K562 (cell line): ENCODE measurements around the gene CCAR1. TPM values are rescaled to one million over a fixed set of nuclear protein-coding genes. Genes with fewer than 3 reads are reported as not detected.

Experiments
- ATAC-seq: fragments of 200-7000 bp; cut with Tn5 transposase; 3 replicates; pipeline ENCODE4 v1.9.1; 2020; ENCODE audit warnings: moderate library complexity
- BruUV-seq: library from RNA; stranded (reverse); fragments of 400-500 nt; replicated peaks from 2 replicates; lab custom pipeline; 2021; lab: Mats Ljungman, UMichigan
- CTCF ChIA-PET: fragments of 300-600 bp; formaldehyde crosslinking; extraction: SDS; loops from one replicate; lab custom pipeline; 2021; ENCODE audit warnings: low intra/inter-chr PET ratio; lab: Yijun Ruan, JAX
- POLR2A ChIA-PET: fragments of 300-600, 350-650 bp; sonication (Branson Sonifier 250); formaldehyde crosslinking; extraction: SDS; loops from one replicate; lab custom pipeline; 2021; ENCODE audit warnings: antibody characterized with exemption, inconsistent platforms; lab: Yijun Ruan, JAX
- DNase-seq, 4 experiments: peaks; one replicate each; pipeline versions ENCODE4 v3.0.0 to v3.0.0-alpha.2; 2011 to 2018; ENCODE audit warnings: low spot score in 3 of 4, mixed read lengths in 3 of 4; ENCODE audit errors: extremely low read depth in 1 of 4
- FAIRE-seq: peaks from 2 replicates; lab custom pipeline; 2011; peaks lifted over from hg19 to GRCh38; lab: Jason Lieb, UNC
- H2AFZ ChIP-seq: 2 replicates; pipeline ENCODE4 v1.6.0; 2011; ENCODE audit warnings: low read depth, low read length, control low read depth, inconsistent platforms
- H3K27ac ChIP-seq: fragments of 200-600 bp; 3 replicates; pipeline ENCODE4 v1.8.0; 2011; ENCODE audit warnings: low read depth, mild to moderate bottlenecking, control low read depth, inconsistent platforms, low read length, moderate library complexity, mixed read lengths; ENCODE audit errors: extremely low read depth
- H3K27me3 ChIP-seq, 2 experiments: fragments of 300-600 bp in 1 of 2; 2 replicates in 1 of 2; 3 replicates in 1 of 2; pipeline versions ENCODE4 v1.6.0 to v1.8.0; 2011; ENCODE audit warnings: inconsistent platforms in 2 of 2, low read length in 2 of 2, mild to moderate bottlenecking in 1 of 2, mixed read lengths in 1 of 2, moderate library complexity in 1 of 2; ENCODE audit not compliant: control insufficient read depth in 2 of 2, insufficient read depth in 2 of 2
- H3K36me3 ChIP-seq: fragments of 300-600 bp; 3 replicates; pipeline ENCODE4 v1.8.0; 2011; ENCODE audit warnings: mild to moderate bottlenecking, low read length, inconsistent platforms; ENCODE audit not compliant: control insufficient read depth, insufficient read depth
- H3K4me1 ChIP-seq, 2 experiments: fragments of 200-600 bp in 1 of 2; replicated peaks in 1 of 2; 2 replicates in 1 of 2; 3 replicates in 1 of 2; pipeline versions ENCODE4 v1.5.1 to v1.8.0; 2011; ENCODE audit warnings: inconsistent platforms in 2 of 2, low read length in 2 of 2, mild to moderate bottlenecking in 1 of 2, mixed read lengths in 1 of 2, moderate library complexity in 1 of 2; ENCODE audit not compliant: control insufficient read depth in 2 of 2, insufficient read depth in 2 of 2
- H3K4me2 ChIP-seq: 2 replicates; pipeline ENCODE4 v1.6.1; 2011; ENCODE audit warnings: low read length, control low read depth, inconsistent platforms, mixed read lengths; ENCODE audit not compliant: insufficient read depth
- H3K4me3 ChIP-seq: fragments of 200-600 bp; sonication (generic), shearing (Covaris generic); 2 replicates; pipeline ENCODE4 v1.5.1; 2016; ENCODE audit warnings: control low read depth, inconsistent platforms
- H3K79me2 ChIP-seq: fragments of 200-600 bp; 3 replicates; pipeline ENCODE4 v1.8.0; 2011; ENCODE audit warnings: low read length, inconsistent platforms; ENCODE audit not compliant: control insufficient read depth, insufficient read depth
- H3K9ac ChIP-seq, 2 experiments: 2 replicates each; pipeline versions ENCODE4 v1.6.0 to v1.6.1; 2011; ENCODE audit warnings: low read depth in 2 of 2, low read length in 2 of 2, control low read depth in 1 of 2, inconsistent platforms in 1 of 2, mild to moderate bottlenecking in 1 of 2, mixed read lengths in 1 of 2; ENCODE audit not compliant: insufficient read depth in 1 of 2
- H3K9me1 ChIP-seq: one replicate; pipeline ENCODE4 v1.6.0; 2011; ENCODE audit warnings: inconsistent platforms, mild to moderate bottlenecking, low read length, moderate library complexity; ENCODE audit not compliant: control insufficient read depth, insufficient read depth
- H3K9me3 ChIP-seq: replicated peaks from 2 replicates; pipeline ENCODE4 v1.5.1; 2011; ENCODE audit warnings: low read depth, low read length, inconsistent platforms; ENCODE audit not compliant: control insufficient read depth, insufficient read depth
- H4K20me1 ChIP-seq: replicated peaks from 2 replicates; pipeline ENCODE4 v1.6.1; 2011; ENCODE audit warnings: low read length, inconsistent platforms, mixed read lengths; ENCODE audit not compliant: control insufficient read depth, insufficient read depth
- BHLHE40 ChIP-seq: IDR thresholded peaks from 2 replicates; pipeline ENCODE4 v1.6.1; 2011; ENCODE audit warnings: low read length, improper control_type of control experiment
- CBX1 ChIP-seq: sonication (generic); IDR thresholded peaks from 2 replicates; pipeline ENCODE4 v1.6.1; 2016; ENCODE audit warnings: antibody characterized with exemption, low read depth, mild to moderate bottlenecking
- CXXC5 ChIP-seq: fragments of 250-450 bp; sonication (Bioruptor Pico); IDR thresholded peaks from 2 replicates; pipeline ENCODE4 v1.8.0; 2022; ENCODE audit warnings: inconsistent platforms, mild to moderate bottlenecking, moderate library complexity
- EWSR1 ChIP-seq: fragments of 450-650 bp; IDR thresholded peaks from 2 replicates; pipeline ENCODE4 v1.6.1; 2018; ENCODE audit warnings: borderline replicate concordance, mild to moderate bottlenecking, low read depth, moderate library complexity; ENCODE audit not compliant: partially characterized antibody
- MECOM ChIP-seq: fragments of 250-450 bp; sonication (Bioruptor Pico); IDR thresholded peaks from 2 replicates; pipeline ENCODE4 v1.8.0; 2022; ENCODE audit warnings: inconsistent platforms
- MEIS2 ChIP-seq: fragments of 450-650 bp; IDR thresholded peaks from 2 replicates; pipeline ENCODE4 v1.6.1; 2014; ENCODE audit warnings: mild to moderate bottlenecking; ENCODE audit not compliant: partially characterized antibody
- MYBL2 ChIP-seq, 2 experiments: fragments of 450-650 bp in 1 of 2; sonication (generic) in 1 of 2; formaldehyde crosslinking in 1 of 2; IDR thresholded peaks; 2 replicates each; pipeline versions ENCODE4 v1.6.1 to v1.8.1; 2017 to 2022; ENCODE audit warnings: borderline replicate concordance in 1 of 2, inconsistent platforms in 1 of 2, low read depth in 1 of 2, mild to moderate bottlenecking in 1 of 2, missing genetic modification reagents in 1 of 2, moderate library complexity in 1 of 2
- NELFE ChIP-seq: IDR thresholded peaks from 2 replicates; pipeline ENCODE4 v1.6.1; 2011; ENCODE audit warnings: mild to moderate bottlenecking; ENCODE audit not compliant: insufficient read depth, insufficient read length
- NFE2 ChIP-seq: IDR thresholded peaks from 2 replicates; pipeline ENCODE4 v1.6.1; 2014; ENCODE audit warnings: antibody characterized with exemption, low read depth
- POLR2A ChIP-seq: fragments of 450-650 bp; conservative IDR thresholded peaks from 2 replicates; pipeline ENCODE4 v1.6.1; 2016
- RFX7 ChIP-seq: fragments of 250-450 bp; sonication (Bioruptor Pico); IDR thresholded peaks from 2 replicates; pipeline ENCODE4 v1.5.1; 2021; ENCODE audit warnings: mild to moderate bottlenecking
- SNAPC5 ChIP-seq: fragments of 250-450 bp; sonication (Bioruptor Pico); IDR thresholded peaks from 2 replicates; pipeline ENCODE4 v1.8.0; 2021; ENCODE audit warnings: moderate library complexity, mild to moderate bottlenecking, inconsistent platforms
- SPI1 ChIP-seq: IDR thresholded peaks from 2 replicates; pipeline ENCODE4 v1.6.1; 2011; ENCODE audit warnings: low read depth, low read length, control low read depth, borderline replicate concordance
- XRCC4 ChIP-seq: IDR thresholded peaks from one replicate; pipeline ENCODE4 v1.6.1; 2011; ENCODE audit not compliant: insufficient read depth, insufficient read length; ENCODE audit errors: extremely low read depth
- ZFP30 ChIP-seq: fragments of 250-450 bp; sonication (Bioruptor Pico); IDR thresholded peaks from 2 replicates; pipeline ENCODE4 v1.8.0; 2022; ENCODE audit warnings: moderate library complexity, mild to moderate bottlenecking, inconsistent platforms, borderline replicate concordance
- ZNF589 ChIP-seq: fragments of 200-800 bp; sonication (Bioruptor generic); IDR thresholded peaks from 2 replicates; pipeline ENCODE4 v1.6.1; 2016; ENCODE audit warnings: low read depth, missing genetic modification characterization, missing compliant biosample characterization
- WGBS: fragments of 100-300 bp; shearing (Covaris generic); methylation state at CpG from one replicate; pipeline ENCODE4 v1.1.6; 2016; ENCODE audit warnings: low coverage, mixed read lengths; ENCODE audit not compliant: insufficient coverage; ENCODE audit errors: missing lambda C conversion rate; 5-methylcytosine and 5-hydroxymethylcytosine counted together
- in situ Hi-C: fragments of 300-500 bp; cut with MboI; formaldehyde crosslinking; loops from 4 replicates; pipeline ENCODE4 v1.15.0; 2018; ENCODE audit warnings: inconsistent platforms, mixed read lengths
- intact Hi-C: fragments of 100-400 bp; cut with micrococcal nuclease; formaldehyde crosslinking; loops from 2 replicates; pipeline ENCODE4 v1.14.2; 2022
- polyA plus RNA-seq, 8 experiments: library from polyadenylated mRNA; depleted of rRNA in 4 of 8; stranded (reverse) in 5 of 8; unstranded in 3 of 8; fragments of >200 nt; fragmentation: Nextera tagmentation in 2 of 8; fragmentation: Illumina TruSeq in 1 of 8; extraction: Ambion mirVana in 2 of 8; extraction: Trizol in 1 of 8; gene quantifications; 2 replicates each; pipeline versions ENCODE4 v1.2.1 to v1.2.3, GENCODE V29; 2011 to 2014; ENCODE audit warnings: inconsistent platforms in 1 of 8, missing spikeins in 1 of 8
- total RNA-seq, 7 experiments: library from RNA; depleted of rRNA in 6 of 7; stranded (reverse); fragments of >200 nt in 6 of 7; fragmentation: Illumina TruSeq in 2 of 7; extraction: Trizol in 2 of 7; gene quantifications; 2 replicates each; pipeline versions ENCODE4 v1.2.1 to v1.2.3, GENCODE V29; 2011 to 2021; ENCODE audit warnings: low replicate concordance in 1 of 7
- TF ChIP-seq, protein P1 (sequence below): sonication (generic); formaldehyde crosslinking; IDR thresholded peaks from 2 replicates; pipeline ENCODE4 v1.8.0; 2022; ENCODE audit warnings: mild to moderate bottlenecking, missing genetic modification reagents
- TF ChIP-seq, protein P2 (sequence below): fragments of 250-450 bp; sonication (Bioruptor Pico); IDR thresholded peaks from 2 replicates; pipeline ENCODE4 v1.5.0; 2020; ENCODE audit warnings: mild to moderate bottlenecking, borderline replicate concordance

Gene CCAR1
- total and polyA plus RNA-seq, 9 of the 15 experiments (the other 6 are each of a cell fraction or from before 2014, with no cell fraction given) = 44.8 to 173 (median 111) TPM

GRCh38 chr10:68700197-68700596 is 20.8 kb upstream of the CCAR1 start:
- Histone ChIP-seq H3K4me2 (no peak overlapping the region), H3K9me3 (no peaks in the 10 kb centered on the region), H4K20me1 (no peaks in the 10 kb centered on the region), H3K36me3 (no peaks in the 10 kb centered on the region), H2AFZ (no peak overlapping the region), H3K4me1 (no peaks in the 10 kb centered on the region), H3K9me1 (no peaks in the 10 kb centered on the region), H3K9ac (no peak overlapping the region), H3K27me3 (no peaks in the 10 kb centered on the region), H3K79me2 (no peaks in the 10 kb centered on the region), H3K27ac (no peak overlapping the region), H3K4me3 (no peak overlapping the region)
- TF ChIP-seq POLR2A = no peak
- no peak for TF ChIP-seq CXXC5
- no peak for TF ChIP-seq CBX1
- TF ChIP-seq ZFP30 (CRISPR knock-in tag) = no peak
- TF ChIP-seq SNAPC5 (CRISPR knock-in tag) = no peak
- TF ChIP-seq XRCC4 = no peak
- TF ChIP-seq, protein P1, sequence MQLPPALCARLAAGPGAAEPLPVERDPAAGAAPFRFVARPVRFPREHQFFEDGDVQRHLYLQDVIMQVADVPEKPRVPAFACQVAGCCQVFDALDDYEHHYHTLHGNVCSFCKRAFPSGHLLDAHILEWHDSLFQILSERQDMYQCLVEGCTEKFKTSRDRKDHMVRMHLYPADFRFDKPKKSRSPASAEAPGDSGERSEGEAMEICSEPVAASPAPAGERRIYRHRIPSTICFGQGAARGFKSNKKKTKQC (CRISPR knock-in tag) = no peak
- no peak for TF ChIP-seq EWSR1
- no peak for TF ChIP-seq MECOM (CRISPR knock-in tag)
- TF ChIP-seq BHLHE40 = no peak
- no peak for TF ChIP-seq RFX7
- TF ChIP-seq, protein P2, sequence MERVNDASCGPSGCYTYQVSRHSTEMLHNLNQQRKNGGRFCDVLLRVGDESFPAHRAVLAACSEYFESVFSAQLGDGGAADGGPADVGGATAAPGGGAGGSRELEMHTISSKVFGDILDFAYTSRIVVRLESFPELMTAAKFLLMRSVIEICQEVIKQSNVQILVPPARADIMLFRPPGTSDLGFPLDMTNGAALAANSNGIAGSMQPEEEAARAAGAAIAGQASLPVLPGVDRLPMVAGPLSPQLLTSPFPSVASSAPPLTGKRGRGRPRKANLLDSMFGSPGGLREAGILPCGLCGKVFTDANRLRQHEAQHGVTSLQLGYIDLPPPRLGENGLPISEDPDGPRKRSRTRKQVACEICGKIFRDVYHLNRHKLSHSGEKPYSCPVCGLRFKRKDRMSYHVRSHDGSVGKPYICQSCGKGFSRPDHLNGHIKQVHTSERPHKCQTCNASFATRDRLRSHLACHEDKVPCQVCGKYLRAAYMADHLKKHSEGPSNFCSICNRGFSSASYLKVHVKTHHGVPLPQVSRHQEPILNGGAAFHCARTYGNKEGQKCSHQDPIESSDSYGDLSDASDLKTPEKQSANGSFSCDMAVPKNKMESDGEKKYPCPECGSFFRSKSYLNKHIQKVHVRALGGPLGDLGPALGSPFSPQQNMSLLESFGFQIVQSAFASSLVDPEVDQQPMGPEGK (CRISPR knock-in tag) = no peak
- no peak for TF ChIP-seq NFE2
- no peak for TF ChIP-seq MYBL2 (IDR thresholded peaks at IDR 0.05; ENCODE audit: low read depth)
- TF ChIP-seq MYBL2 (CRISPR knock-in tag; IDR thresholded peaks at IDR 0.05; ENCODE audit: borderline replicate concordance) = no peak
- TF ChIP-seq ZNF589 = no peak
- TF ChIP-seq NELFE = no peak
- TF ChIP-seq MEIS2 = no peak
- TF ChIP-seq SPI1 = no peak
- ATAC-seq (no peak), DNase-seq (no peak), FAIRE-seq (no peak)
- ChIA-PET POLR2A (interaction anchor here (1.5 to 2.2 kb wide), 2 partner anchors 9 to 16 kb away, joined by 3 to 6 read pairs; no protein-coding TSS in a partner anchor), CTCF (no interaction called here)
- no TSS peak for BruUV-seq
- 14% methylated on average over 1 of the region's 1 CpG for WGBS
- in situ Hi-C loops (no loop called here), intact Hi-C loops (no loop called here)
